Measurements from ENCODE around the gene CHI3L2. TPM values are rescaled to one million over a fixed set of nuclear protein-coding genes. Genes with fewer than 3 reads are reported as not detected.

Gene CHI3L2
- total RNA-seq, 1 donor, result 6.2 TPM

GRCh38 chr1:111225717-111226400 lies 1.7 kb upstream of the CHI3L2 start:
- DNase-seq (ENCODE audit: low read depth), result no peak
- no peak overlapping the region for H3K4me3 ChIP-seq (ENCODE audit: low read depth, low read length)
- no peak for TF ChIP-seq CTCF (IDR thresholded peaks at IDR 0.05; ENCODE audit: insufficient read depth, low read length)

DNA sequence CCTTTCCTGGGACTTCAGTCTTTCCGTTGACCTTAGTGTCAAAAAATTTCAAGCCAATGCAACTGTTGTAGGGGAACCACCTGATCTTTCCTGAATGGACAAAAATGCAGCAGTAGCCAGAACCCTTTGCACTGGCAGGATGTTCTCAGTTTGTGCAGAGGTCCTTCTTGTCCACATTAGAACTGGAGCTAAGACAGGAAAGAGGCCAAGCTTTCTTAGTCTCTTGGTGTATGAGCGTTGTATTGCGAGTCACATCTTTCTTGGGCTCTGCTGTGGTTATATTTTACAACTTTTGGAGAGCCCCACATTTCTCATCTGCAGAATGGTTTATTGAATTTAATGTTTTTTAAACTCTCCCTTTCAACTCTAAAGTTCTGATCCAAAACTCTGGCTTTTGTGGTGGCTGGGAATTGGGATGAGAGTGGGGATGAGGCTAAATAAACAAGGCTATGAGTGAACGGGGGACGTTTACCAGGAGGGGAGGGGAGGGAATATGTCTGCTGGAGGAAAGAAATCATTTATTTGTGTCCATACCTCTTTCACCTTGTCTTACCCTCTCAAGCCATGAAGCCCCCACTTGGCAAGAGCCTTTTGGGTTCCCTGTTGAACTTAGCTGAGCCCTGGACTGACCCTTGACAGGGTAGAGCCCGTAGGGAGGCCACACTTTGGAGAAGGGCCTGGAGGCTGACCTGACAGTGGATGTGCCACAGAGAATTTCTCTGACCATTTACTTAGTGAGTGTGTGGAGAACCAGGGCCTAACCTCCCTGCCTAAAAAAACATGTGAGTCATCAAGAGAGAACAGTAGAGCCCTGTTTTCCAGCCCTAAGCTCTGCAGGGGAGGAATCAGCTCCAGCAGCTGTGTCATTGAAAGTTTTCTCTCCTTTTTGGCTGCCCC lies 586 bp downstream of the CHI3L2 start:
- DNase-seq (ENCODE audit: low read depth), result peak; percentile 91
- H3K4me3 ChIP-seq (ENCODE audit: low read depth, low read length), result no peak overlapping the region
- no peak for TF ChIP-seq CTCF (IDR thresholded peaks at IDR 0.05; ENCODE audit: insufficient read depth, low read length)

- no peak overlapping the region for H3K4me3 ChIP-seq (ENCODE audit: low read depth, low read length)
- no peak for TF ChIP-seq CTCF (IDR thresholded peaks at IDR 0.05; ENCODE audit: insufficient read depth, low read length)
- no peak for DNase-seq (ENCODE audit: low read depth)
These were observed 1.2 kb downstream of the CHI3L2 start for GRCh38 chr1:111228748-111229126.

DNA sequence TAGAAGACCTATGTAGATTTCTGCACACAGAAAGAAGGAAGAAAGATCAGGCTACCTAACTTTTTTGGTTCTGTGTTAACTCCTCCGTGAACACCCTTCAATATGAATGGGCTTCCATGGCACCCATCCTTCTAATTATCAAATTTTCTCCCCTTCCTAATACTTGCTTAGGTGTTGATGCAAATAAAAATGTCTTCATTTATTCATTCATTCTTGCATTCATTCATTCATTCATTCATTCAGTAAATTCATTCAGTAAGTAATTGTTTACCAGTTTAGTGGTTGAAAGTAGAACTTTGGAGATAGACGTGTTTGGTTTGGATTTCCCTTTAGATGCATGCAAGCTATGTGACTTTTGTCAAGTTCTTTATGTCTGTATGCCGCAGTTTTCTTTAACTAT lies 4.6 kb downstream of the CHI3L2 start:
- no peak overlapping the region for H3K4me3 ChIP-seq (ENCODE audit: low read depth, low read length)
- no peak for TF ChIP-seq CTCF (IDR thresholded peaks at IDR 0.05; ENCODE audit: insufficient read depth, low read length)
- no peak for DNase-seq (ENCODE audit: low read depth)

- no peak for DNase-seq (ENCODE audit: low read depth)
- TF ChIP-seq CTCF (IDR thresholded peaks at IDR 0.05; ENCODE audit: insufficient read depth, low read length), result no peak
- no peak overlapping the region for H3K4me3 ChIP-seq (ENCODE audit: low read depth, low read length)
These were observed 6.7 kb downstream of the CHI3L2 start for GRCh38 chr1:111234258-111234657.

GRCh38 chr1:111234866-111235265 lies 7.4 kb downstream of the CHI3L2 start:
- no peak overlapping the region for H3K4me3 ChIP-seq (ENCODE audit: low read depth, low read length)
- TF ChIP-seq CTCF (IDR thresholded peaks at IDR 0.05; ENCODE audit: insufficient read depth, low read length), result no peak
- peak; percentile 51 for DNase-seq (ENCODE audit: low read depth)

Measured in fibroblast of the aortic adventitia (primary cell).